ENCODE results near the gene CDR2. TPM values are rescaled to one million over a fixed set of nuclear protein-coding genes. Genes with fewer than 3 reads are reported as not detected.

Gene CDR2
- total RNA-seq, 1 experiment from 2014 or later, result 35.7 TPM

DNA sequence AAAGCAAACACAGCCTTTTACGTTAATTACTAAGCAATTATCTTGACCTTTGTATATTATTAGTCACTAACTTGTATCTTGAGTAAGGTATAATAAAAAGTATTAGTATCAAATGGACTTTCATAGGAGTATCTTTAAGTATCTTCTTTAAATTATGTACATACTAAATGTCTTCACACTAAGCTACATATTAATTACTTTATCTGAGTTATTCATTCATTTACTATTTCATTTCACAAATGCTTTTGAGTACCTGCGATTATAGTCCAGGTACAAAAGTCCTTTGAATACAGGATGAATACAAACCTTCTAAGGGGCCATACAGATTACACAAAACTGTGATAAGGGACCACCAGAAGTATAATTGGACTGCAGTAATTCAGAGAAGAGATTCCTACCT is 33.1 kb upstream of the CDR2 start:
- Histone ChIP-seq H3K4me3 (ENCODE audit: low read depth in 2 of 2, low read length in 2 of 2) (no peak overlapping the region), H3K36me3 (ENCODE audit: control insufficient read depth, insufficient read depth, low read length) (no peaks in the 10 kb centered on the region), H3K9me3 (ENCODE audit: control insufficient read depth, insufficient read depth, low read depth, low read length) (no peaks in the 10 kb centered on the region), H3K4me1 (ENCODE audit: control insufficient read depth, insufficient read depth, low read length) (0 out of 2 replicates have a peak, but pooled peaks cover 3% of the 10 kb centered on the region), H3K27me3 (ENCODE audit: control insufficient read depth, insufficient read depth, low read length) (no peaks in the 10 kb centered on the region), H3K27ac (ENCODE audit: low read length) (no peak overlapping the region)
- in situ Hi-C loops (cut with HindIII; ENCODE audit: low pct_unique_long_range_greater_than_20kb, low sequenced_read_pairs) (no loop called here), intact Hi-C loops (cut with micrococcal nuclease; ENCODE audit: unreplicated experiment) (no loop called here)
- CTCF ChIA-PET, result interaction anchor here (0.6 kb wide), 1 partner anchor 1126 kb away, joined by 4 read pairs; no protein-coding TSS in a partner anchor
- ATAC-seq (no peak), DNase-seq (ENCODE audit: low read depth, low spot score) (no peak)
- POLR2A ChIA-PET, result interaction anchor here (0.6 kb wide), 1 partner anchor 29 kb away, joined by 6 read pairs; no protein-coding TSS in a partner anchor
- TF ChIP-seq, protein P1, sequence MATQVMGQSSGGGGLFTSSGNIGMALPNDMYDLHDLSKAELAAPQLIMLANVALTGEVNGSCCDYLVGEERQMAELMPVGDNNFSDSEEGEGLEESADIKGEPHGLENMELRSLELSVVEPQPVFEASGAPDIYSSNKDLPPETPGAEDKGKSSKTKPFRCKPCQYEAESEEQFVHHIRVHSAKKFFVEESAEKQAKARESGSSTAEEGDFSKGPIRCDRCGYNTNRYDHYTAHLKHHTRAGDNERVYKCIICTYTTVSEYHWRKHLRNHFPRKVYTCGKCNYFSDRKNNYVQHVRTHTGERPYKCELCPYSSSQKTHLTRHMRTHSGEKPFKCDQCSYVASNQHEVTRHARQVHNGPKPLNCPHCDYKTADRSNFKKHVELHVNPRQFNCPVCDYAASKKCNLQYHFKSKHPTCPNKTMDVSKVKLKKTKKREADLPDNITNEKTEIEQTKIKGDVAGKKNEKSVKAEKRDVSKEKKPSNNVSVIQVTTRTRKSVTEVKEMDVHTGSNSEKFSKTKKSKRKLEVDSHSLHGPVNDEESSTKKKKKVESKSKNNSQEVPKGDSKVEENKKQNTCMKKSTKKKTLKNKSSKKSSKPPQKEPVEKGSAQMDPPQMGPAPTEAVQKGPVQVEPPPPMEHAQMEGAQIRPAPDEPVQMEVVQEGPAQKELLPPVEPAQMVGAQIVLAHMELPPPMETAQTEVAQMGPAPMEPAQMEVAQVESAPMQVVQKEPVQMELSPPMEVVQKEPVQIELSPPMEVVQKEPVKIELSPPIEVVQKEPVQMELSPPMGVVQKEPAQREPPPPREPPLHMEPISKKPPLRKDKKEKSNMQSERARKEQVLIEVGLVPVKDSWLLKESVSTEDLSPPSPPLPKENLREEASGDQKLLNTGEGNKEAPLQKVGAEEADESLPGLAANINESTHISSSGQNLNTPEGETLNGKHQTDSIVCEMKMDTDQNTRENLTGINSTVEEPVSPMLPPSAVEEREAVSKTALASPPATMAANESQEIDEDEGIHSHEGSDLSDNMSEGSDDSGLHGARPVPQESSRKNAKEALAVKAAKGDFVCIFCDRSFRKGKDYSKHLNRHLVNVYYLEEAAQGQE (IDR thresholded peaks at IDR 0.05; ENCODE audit: insufficient read depth in 1 of 2, low read depth in 2 of 2, low read length in 1 of 2), result no peak
- TF ChIP-seq CTCF (IDR thresholded peaks at IDR 0.05) (no peak), TCF7L2 (IDR thresholded peaks at IDR 0.05; ENCODE audit: low read depth, low read length) (no peak), SIN3A (IDR thresholded peaks at IDR 0.05; ENCODE audit: borderline replicate concordance, insufficient read depth, low read depth, low read length) (no peak), POLR2AphosphoS5 (IDR thresholded peaks at IDR 0.05; ENCODE audit: low read depth, low read length) (no peak)
- no TSS peak for BruUV-seq (replicated peaks)

DNA sequence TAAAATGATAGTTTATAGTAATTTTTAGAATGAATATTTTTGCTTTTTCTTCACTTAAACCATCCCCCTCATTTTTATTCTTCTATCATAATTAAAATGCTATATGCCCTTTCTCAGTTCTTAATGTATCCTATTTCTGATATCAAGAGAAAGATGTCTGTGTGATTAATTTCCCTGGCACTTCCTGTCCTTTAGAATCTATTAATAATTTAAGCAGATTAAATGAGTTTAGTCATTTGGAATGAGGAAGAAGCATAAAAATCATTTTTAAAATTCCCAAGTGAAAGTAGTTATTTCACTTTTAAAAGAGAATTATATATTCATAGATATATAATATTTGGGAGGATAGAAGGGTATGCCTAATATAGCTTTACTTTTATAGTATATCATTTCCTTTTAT is 27.8 kb upstream of the CDR2 start:
- Histone ChIP-seq H3K27me3 (ENCODE audit: control insufficient read depth, insufficient read depth, low read length) (no peaks in the 10 kb centered on the region), H3K4me1 (ENCODE audit: control insufficient read depth, insufficient read depth, low read length) (0 out of 2 replicates have a peak, but pooled peaks cover 3% of the 10 kb centered on the region), H3K36me3 (ENCODE audit: control insufficient read depth, insufficient read depth, low read length) (no peaks in the 10 kb centered on the region), H3K27ac (ENCODE audit: low read length) (no peak overlapping the region), H3K4me3 (ENCODE audit: low read depth in 2 of 2, low read length in 2 of 2) (no peak overlapping the region), H3K9me3 (ENCODE audit: control insufficient read depth, insufficient read depth, low read depth, low read length) (no peaks in the 10 kb centered on the region)
- ChIA-PET CTCF (no interaction called here), POLR2A (no interaction called here)
- in situ Hi-C loops (cut with HindIII; ENCODE audit: low pct_unique_long_range_greater_than_20kb, low sequenced_read_pairs), result no loop called here
- no peak for DNase-seq (ENCODE audit: low read depth, low spot score)
- TF ChIP-seq TCF7L2 (IDR thresholded peaks at IDR 0.05; ENCODE audit: low read depth, low read length), result no peak
- TF ChIP-seq SIN3A (IDR thresholded peaks at IDR 0.05; ENCODE audit: borderline replicate concordance, insufficient read depth, low read depth, low read length), result no peak
- TF ChIP-seq, protein P1 (IDR thresholded peaks at IDR 0.05; ENCODE audit: insufficient read depth in 1 of 2, low read depth in 2 of 2, low read length in 1 of 2), result no peak
- no peak for TF ChIP-seq POLR2AphosphoS5 (IDR thresholded peaks at IDR 0.05; ENCODE audit: low read depth, low read length)
- no peak for TF ChIP-seq CTCF (IDR thresholded peaks at IDR 0.05)
- intact Hi-C loops (cut with micrococcal nuclease; ENCODE audit: unreplicated experiment), result no loop called here
- no peak for ATAC-seq
- BruUV-seq (replicated peaks), result no TSS peak

Data from Panc1 (cell line).